CD4-positive, alpha-beta T cell treated with Interleukin-10 for 1 hour (primary cell): ENCODE measurements around the gene HDAC9.
"Not testable (repeated sequence)": the region's sequence is repeated elsewhere in the genome, so short reads cannot be mapped to it uniquely, and the experiment has no call there.

ENCODE experiments used
- DNase-seq: peaks from one replicate; pipeline ENCODE4 v3.0.0-alpha.2; 2020

HDAC9 gene

DNA sequence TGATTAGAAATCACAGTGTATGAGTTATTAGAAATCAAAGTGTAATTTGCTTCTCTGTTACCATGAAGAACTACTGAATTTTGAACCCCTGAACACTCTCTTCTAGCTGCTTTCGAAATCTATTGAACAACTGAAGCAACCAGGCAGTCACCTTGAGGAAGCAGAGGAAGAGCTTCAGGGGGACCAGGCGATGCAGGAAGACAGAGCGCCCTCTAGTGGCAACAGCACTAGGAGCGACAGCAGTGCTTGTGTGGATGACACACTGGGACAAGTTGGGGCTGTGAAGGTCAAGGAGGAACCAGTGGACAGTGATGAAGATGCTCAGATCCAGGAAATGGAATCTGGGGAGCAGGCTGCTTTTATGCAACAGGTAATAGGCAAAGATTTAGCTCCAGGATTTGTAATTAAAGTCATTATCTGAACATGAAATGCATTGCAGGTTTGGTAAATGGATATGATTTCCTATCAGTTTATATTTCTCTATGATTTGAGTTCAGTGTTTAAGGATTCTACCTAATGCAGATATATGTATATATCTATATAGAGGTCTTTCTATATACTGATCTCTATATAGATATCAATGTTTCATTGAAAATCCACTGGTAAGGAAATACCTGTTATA lies 170.7 kb downstream of the HDAC9 start:
- DNase-seq, result peak; percentile 58

DNA sequence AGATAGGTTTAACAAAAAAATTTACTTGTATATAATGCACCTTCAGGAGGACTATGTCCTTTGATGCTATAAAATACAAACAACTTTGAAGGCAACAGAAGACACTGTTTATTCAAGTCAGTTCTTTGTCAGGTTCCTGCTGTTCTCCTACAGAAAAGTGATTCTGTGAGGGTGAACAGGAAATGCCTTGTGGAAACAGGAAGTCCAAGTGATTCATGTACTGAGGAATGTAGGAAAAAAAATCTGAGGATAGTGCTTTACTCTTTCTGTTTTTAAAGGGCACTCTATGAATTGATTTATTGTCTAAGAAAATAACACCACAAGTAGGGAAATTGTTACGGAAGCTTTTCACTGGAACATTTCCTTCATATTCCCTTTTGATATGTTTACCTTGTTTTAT lies 171.9 kb downstream of the HDAC9 start:
- DNase-seq, result no peak

DNA sequence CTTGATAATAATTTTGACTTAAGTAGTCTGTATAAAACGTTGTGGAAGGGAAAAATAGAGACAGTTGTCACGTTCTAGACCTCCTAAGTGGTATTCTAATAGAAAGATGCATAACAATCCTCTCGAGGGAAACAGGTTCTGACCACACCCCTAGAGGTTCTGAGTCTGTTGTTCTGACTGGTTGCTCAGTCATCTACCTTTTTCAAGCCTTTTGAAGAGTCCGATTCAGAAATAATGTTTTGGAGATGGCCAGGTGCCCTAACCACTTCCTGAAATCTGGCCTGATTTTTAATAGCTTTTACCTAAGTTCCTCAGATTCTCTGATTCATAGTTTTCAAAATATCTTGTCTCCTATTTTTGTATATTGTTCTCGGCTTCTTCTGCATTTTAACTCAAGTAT lies 175.6 kb downstream of the HDAC9 start:
- no peak for DNase-seq

DNA sequence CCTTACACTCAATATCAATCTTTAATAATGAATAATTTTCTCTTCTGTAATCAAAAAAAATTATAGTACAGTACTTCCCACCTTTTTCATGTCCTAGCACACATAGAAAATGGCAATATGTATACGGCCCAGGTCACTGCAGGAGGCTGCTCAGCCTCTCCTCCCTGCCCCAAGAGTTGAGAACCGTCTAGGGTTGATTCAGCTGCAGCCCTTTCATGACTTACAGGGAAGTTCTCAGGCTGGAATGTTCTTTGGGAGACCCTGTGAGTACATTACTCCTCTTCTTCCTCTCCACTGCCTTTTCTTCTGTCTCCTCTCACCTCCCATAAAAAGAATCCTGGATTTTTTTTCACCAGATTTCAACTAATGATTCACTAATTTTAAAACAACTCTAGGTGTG lies 180.0 kb downstream of the HDAC9 start:
- no peak for DNase-seq

DNA sequence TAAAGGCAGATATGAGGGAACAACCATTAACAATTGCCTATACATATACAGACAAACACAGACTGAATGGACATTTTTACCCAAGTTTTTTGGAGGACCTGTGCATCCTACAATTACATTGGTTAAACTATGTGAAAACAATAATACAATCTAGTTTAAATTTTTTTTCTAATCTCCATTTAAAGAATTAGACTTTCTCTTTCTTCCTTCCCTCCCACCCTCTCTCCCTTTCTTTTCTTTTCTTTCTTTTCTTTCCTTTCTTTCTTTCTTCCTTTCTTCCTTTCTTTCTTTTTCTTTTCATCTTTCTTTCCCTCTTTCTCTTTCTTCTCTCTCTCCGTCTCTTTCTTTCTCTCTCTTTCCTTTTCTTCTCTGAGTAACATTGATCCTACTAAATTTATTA lies 183.7 kb downstream of the HDAC9 start:
- DNase-seq, result no peak

DNA sequence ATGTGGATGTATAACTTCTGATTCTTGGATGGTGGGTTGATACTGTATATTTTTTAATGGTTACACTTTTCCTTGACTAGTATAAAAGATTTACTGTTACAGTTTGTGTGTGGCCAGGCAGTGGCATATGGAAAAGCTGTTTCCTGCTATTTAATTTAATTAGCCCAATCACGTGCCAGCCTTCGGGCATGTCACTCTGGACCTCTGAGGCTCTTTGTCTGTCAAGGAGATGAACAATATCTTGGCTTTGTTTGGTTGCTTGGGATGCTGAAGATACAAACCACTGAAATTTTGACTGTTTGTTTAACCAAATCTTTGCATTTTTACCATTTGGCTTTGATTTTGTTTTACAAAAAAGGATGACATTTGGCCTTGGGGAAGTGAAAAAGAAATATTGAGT lies 185.0 kb downstream of the HDAC9 start:
- DNase-seq, result no peak

DNA sequence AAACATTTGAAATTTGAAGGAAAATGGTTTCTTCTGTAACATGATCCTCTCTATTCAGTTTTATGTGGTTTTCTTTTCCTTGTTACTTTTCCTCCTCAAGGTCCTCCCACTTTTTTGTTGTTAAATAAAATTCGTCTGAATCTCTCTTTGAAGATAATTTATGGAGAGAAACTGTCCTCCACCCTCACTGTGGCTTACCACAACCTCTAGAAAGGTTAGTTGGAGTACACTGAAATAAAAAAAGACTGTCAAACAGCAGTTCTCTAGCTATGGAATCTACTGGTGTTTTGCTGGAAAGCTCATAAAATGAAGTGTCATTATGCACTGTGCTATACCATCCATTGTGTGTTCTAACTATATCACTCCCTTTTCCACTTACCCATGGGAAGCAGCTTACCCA lies 189.4 kb downstream of the HDAC9 start:
- no peak for DNase-seq

DNA sequence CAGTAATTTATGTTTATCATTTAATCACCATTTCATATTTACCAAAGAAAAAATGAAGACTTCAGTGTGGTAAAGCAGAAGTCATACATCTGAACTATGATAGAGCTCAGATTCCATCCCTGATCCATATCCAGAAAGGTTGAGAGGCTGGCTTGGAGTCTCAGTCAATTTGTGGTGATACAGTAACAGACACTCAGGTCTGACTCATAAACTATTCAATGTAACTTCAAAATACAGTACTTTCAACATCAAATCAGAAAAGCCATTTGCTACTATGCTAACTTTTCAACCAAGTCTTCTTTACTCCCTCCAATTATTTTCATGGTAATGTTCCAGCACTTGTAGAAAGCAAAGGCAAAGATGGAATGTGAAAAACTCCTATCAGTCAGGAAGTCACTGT lies 190.4 kb downstream of the HDAC9 start:
- no peak for DNase-seq

DNA sequence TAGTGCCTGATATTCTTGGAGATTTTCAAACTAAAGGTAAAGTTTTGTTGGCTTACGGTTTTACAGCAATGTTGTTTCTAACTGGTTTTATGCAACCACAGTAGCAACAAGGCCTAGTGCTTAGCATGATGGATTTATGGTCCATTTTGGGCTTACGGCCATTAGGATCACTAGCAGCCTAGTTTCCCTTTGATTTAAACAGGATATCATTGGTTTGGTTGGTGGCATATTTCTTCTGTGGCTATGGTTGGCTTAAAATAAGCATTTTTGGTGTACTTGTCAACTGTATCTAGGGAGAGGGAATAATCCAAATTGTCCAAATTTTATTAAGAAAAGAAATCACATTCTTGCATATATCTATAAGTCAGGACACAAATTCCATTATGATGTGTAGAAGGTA lies 194.0 kb downstream of the HDAC9 start:
- DNase-seq, result no peak

DNA sequence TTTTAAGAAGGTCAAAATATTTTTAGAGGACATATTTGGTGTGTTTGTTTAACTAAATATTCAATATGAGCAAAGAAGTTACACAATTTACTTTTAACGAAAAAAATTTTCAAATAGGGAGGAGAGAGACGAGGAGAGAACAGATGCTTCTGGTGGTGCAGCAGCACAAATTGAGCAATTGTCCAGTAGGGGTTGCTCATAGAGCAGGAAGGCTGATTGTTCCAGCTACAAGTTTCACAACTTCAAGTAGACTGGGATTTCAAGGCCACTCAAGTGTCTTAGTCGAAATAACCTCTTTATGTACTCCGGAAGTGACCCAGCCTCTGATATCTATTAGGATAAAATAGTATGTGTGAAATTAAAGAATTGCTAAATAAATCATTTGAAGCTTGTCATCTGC lies 197.9 kb downstream of the HDAC9 start:
- no peak for DNase-seq

DNA sequence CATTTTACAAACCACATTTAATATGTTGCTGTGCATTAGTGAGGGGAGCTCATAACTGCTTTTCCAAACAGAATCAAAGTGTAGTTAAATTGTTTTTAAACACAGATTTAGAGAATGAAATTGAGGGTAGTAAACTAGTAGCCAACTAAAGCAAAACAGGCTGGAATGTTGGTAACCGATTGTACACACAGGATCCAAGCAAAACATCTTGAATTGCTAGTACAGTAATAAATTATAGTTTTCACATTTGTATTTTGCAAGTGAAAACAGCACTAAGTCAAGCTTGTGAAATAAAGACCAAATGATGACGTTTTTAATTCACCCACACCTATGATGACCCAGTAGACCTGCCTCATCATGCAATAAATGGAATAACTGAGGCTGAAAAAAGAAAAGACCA lies 198.3 kb downstream of the HDAC9 start:
- DNase-seq, result no peak

DNA sequence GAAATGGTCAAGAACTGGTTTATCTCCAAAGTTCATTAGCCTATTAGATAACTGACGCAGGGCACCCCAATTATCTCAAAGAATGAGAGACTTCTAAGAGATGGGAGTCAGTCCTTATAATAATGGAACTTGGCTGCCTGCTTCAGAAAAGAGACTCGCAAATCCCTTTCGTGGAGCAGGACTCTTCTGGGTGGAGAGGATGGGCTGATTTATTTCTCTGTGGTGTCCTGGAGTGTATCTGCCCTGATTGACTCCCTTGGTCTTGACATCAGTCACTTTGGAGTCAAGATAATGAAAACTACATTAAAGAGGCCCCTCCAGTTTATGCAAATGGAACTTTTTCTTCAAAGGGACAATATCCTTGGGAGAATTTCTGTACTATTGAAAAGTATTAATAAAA lies 198.9 kb downstream of the HDAC9 start:
- no peak for DNase-seq

DNA sequence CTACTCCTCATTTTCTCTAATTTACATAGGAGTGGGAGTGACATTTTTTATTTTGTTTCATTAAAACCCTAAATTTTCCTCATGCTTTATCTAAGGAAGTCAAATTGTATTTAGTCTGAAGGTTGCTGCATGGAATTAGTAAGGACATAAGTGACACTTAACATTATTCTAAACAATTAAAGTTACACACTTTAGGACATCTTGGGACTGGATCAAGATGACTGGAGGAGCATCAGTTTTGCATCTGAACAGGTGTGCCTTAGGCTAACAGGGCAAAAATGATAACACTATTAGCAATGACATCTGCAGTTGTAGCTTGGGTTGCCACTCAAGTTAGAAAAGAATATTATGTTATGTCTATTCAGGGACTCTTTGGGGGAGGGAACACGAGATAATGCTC lies 199.4 kb downstream of the HDAC9 start:
- DNase-seq, result no peak

DNA sequence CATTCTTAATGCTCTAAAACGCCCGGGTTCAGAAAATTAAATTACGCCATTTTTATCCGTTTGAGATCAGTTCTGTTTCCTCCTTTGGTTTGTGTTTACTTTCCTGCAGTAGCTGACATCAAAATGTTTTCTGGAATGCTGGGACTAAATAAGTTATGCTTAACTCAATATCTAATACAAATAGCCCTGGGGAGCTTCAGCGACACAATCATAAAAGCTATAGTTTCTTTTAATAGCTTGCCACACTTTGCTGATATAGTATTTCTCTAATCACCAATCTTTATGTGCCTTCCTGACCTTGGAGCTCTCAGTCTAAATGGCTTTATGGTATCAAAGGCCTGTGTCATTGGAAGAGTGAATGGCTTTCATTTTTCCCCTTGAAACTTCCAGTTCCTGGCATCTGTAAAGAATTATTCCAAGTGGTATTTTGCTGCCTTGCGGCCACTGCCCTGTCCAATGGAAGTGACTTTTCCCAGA lies 202.7 kb downstream of the HDAC9 start:
- DNase-seq, result no peak

DNA sequence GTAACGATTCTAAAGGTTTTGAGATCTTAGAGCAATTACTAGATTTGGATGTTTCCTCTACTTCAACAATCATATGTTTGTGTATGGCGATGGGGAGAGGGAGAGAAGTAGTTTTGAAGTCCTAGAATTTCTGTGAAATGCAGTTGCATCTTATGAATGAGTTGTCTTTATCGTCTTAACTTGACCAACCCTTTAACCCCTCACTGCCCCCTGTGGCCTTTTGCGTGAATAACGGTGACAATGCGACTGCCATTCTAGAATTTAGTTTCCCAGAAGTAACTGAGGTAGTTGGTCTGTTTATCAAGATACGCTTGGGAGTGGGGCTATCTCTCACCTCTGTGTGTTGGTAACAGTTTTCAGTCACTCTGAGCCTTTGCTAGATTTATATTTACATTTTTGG lies 204.6 kb downstream of the HDAC9 start:
- DNase-seq, result no peak

DNA sequence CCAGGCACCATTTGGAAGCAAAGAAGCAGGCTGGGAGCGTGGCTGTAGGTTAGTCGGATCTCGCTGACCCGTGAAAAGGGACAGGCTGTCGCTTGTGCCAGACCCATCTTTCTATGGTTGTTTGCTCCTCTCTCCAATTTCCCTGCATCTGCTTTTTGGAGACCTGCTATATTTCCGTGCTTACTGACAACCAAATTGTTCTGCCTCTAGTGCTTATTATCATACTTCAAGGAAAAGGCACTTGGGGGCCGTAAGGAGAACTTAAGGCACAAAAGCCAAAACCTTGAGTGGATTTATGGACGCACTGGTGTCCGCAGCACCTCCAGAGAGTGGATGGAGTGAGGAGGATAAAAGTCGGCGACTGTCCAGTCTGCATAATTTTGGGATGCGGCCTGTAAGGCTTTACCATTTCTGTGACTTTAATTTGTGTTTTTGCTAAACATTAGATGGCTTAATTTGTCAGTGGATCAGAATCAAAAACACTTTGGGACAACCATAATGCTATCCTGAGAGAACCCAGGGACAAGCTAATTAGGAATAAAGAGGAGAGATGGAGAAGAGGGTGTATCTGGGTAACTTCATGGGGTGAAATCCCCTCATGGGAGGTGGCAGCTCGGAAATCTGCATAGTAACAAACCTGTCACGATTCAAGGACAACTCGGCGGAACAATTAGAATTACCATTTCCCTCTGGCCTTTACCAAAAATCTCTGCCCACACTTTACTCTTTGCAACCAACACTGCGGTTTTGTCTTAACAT lies 206.7 kb downstream of the HDAC9 start:
- no peak for DNase-seq

DNA sequence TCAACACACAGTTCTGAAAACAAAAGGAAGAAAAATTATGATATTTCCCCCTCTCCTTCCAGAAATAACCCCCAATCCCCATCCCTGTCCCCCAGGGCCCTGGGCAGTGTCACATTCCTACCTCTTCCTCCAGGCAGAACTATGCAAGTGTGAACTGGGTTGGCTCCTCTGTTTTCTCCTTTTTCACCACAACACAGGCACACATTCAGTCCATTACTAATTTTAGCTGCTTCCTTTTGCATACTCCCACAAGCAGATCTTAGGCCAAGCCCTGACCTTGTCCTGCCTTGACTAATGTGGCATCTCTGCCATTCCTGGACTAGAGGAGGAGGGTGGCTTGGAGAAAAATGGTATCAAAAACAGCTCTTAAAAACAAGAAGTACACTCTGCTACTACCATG lies 208.1 kb downstream of the HDAC9 start:
- no peak for DNase-seq

DNA sequence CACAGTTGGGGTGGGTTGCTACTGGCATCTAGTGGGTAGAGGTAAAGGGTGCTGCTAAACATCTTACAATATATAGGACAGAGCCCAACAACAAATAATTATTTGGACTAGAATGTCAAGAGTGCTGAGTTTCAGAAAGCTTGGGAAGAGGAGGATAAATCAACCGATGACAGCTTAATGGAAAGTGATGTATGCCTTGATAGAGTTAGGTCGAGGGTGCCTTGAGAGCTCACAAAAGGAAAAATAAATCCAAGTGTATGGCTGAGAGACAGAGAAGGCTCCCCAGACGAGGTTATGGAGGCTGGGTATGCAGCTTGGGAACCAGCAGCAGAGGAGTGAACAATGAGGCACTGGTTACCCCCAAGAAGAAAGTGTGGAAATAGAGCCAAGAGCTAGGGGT lies 211.1 kb downstream of the HDAC9 start:
- DNase-seq, result no peak

DNA sequence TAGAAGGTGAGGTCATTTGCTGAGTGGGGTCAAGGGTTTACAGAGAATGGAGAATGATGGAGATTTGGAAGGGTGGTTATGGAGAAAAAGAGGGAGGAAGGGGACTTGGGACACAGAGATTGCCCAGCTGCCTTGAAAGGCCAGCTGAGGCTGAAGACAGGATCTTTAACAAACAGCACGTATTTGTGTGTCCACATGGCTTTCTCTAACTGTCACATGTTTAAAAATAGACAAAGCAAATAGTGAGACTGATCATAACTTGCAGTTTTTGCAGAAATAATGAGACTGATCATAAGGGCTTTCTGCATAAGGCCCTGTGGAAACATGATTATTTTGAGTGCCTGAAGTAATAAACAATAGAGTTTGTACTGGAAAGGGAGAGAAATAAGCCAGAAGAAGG lies 212.7 kb downstream of the HDAC9 start:
- no peak for DNase-seq

DNA sequence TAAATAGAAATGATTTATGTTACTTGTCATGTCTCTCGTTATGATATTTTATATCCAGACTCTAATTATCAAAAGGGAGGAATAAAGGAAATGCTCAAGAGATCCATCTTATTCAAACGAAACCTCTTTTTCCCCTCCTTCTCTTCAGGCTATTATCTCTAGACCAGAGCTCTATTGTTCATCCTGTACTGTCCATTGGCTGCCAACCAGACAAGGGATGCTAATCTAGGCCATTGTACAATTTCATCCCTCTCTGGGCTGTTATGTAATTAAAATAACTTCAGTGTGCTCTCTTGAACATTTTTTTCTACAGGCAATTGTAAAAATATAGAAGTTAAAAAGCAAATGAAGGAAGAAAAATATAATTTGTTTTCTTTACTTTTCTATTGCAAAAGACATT lies 220.4 kb downstream of the HDAC9 start:
- no peak for DNase-seq

DNA sequence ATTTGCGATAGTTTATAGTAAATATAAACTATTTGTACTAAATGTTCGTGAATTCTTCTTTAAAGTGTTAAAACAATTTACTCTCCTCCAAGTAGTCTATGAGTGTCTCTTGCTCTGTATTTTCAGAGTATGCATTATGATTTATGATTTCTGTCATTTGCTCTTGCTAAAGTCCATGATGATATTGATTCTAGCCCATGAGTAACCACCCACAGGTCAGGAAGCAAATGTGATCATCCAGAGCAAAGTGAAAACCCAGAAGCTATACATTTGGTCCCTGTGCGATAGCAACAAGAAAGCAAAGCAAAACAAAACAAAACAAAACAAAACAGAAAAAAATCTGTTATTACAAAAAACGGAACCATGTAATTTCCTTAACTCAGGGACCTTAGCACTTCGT lies 225.9 kb downstream of the HDAC9 start:
- DNase-seq, result no peak

DNA sequence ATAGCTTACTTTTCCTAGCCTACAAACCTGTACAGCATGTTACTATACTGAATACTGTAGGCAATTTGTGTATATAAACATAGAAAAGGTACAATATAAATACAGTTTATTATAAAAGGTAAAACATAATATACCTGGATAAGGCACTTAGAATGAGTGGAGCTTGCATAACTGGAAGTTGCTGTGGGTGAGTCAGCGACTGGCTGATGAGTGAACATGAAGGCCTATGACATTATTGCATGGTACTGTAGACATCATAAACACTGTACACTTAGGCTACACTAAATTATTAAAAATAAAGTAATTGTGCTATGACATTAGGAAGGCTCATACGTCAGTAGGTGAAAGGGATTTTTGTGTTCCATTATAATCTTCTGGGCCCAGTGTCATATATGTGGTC lies 228.8 kb downstream of the HDAC9 start:
- no peak for DNase-seq

DNA sequence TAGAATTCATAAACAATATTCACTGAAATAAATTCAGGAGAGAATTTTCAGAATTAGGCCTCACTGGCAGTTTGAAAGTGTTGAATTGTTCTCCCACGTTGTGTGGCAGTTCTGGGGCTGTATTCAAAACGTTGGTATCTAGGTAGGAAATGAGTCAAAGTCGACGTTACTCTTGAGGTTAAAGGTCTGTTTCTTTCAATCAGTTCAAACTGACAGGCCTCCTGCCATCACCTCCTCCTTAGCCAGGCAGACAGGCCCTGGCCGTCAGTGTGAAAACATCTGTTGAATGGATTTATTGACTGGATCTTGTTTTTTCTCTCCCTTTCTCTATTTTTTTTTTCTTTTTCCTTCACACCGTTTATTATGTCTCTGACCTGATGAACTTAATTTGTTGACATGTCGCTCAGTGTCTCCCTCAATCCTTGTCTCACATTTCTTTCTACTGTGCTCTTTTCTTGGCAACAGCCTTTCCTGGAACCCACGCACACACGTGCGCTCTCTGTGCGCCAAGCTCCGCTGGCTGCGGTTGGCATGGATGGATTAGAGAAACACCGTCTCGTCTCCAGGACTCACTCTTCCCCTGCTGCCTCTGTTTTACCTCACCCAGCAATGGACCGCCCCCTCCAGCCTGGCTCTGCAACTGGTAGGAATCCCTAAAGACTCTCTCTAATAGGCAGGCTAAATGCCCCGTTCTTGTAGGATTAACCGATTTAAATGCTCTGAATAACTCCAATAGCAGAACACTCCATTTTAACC lies 231.7 kb downstream of the HDAC9 start:
- no peak for DNase-seq

DNA sequence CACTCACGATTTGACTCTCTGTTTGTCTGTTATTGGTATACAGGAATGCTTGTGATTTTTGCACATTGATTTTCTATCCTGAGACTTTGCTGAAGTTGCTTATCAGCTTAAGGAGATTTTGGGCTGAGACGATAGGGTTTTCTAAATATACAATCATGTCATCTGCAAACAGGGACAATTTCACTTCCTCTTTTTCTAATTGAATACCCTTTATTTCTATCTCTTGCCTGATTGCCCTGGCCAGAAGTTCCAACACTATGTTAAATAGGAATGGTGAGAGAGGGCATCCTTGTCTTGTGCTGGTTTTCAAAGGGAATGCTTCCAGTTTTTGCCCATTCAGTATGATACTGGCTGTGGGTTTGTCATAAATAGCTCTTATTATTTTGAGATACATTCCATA lies 240.5 kb downstream of the HDAC9 start:
- DNase-seq, result not testable (repeated sequence)
